HepG2 (cell line): ENCODE measurements around the gene ABCB4. TPM values are rescaled to one million over a fixed set of nuclear protein-coding genes. Genes with fewer than 3 reads are reported as not detected.

Experiments used
- ATAC-seq: fragments of 200-7000 bp; cut with Tn5 transposase; 3 replicates; pipeline ENCODE4 v1.9.1; 2020; ENCODE audit warnings: mild to moderate bottlenecking, moderate library complexity
- BruUV-seq: library from RNA; stranded (reverse); fragments of 400-500 nt; replicated peaks from 2 replicates; lab custom pipeline; 2021; lab: Mats Ljungman, UMichigan
- CTCF ChIA-PET: fragments of 300-600 bp; formaldehyde crosslinking; extraction: SDS; loops from one replicate; lab custom pipeline; 2021; ENCODE audit warnings: low total read pairs, inconsistent platforms, low intra/inter-chr PET ratio; lab: Yijun Ruan, JAX
- POLR2A ChIA-PET: fragments of 350-600 bp; sonication (Branson Sonifier 250); formaldehyde crosslinking; loops from one replicate; lab custom pipeline; 2020; ENCODE audit warnings: antibody characterized with exemption, inconsistent platforms; lab: Yijun Ruan, JAX
- DNase-seq: peaks from one replicate; pipeline ENCODE4 v3.0.0-alpha.2; 2015; ENCODE audit warnings: low spot score
- FAIRE-seq: peaks from 3 replicates; lab custom pipeline; 2011; peaks lifted over from hg19 to GRCh38; lab: Jason Lieb, UNC
- H2AFZ ChIP-seq: one replicate; pipeline ENCODE4 v1.6.1; 2011; ENCODE audit warnings: low read length, inconsistent platforms
- H3K27ac ChIP-seq: fragments of 300-600 bp; 3 replicates; pipeline ENCODE4 v1.8.0; 2011; ENCODE audit warnings: mixed run types, mild to moderate bottlenecking, mixed read lengths, low read length, inconsistent platforms; ENCODE audit not compliant: insufficient read depth; ENCODE audit errors: extremely low read length
- H3K27me3 ChIP-seq, 2 experiments: fragments of 200-600 bp in 1 of 2; 2 replicates in 1 of 2; 3 replicates in 1 of 2; pipeline versions ENCODE4 v1.6.0 to v1.8.0; 2011; ENCODE audit warnings: low read length in 2 of 2, mild to moderate bottlenecking in 2 of 2, moderate library complexity in 2 of 2, inconsistent platforms in 1 of 2; ENCODE audit not compliant: insufficient read depth in 2 of 2, control insufficient read depth in 1 of 2
- H3K36me3 ChIP-seq, 2 experiments: fragments of 200-600 bp in 1 of 2; replicated peaks in 1 of 2; 2 replicates in 1 of 2; 3 replicates in 1 of 2; pipeline versions ENCODE4 v1.5.1 to v1.8.0; 2011; ENCODE audit warnings: low read length in 2 of 2, inconsistent platforms in 1 of 2; ENCODE audit not compliant: insufficient read depth in 2 of 2, control insufficient read depth in 1 of 2
- H3K4me1 ChIP-seq: 2 replicates; pipeline ENCODE4 v1.5.1; 2012; ENCODE audit warnings: low read length, inconsistent platforms; ENCODE audit not compliant: insufficient read depth
- H3K4me2 ChIP-seq: 2 replicates; pipeline ENCODE4 v1.6.0; 2011; ENCODE audit warnings: low read depth, low read length, inconsistent platforms
- H3K4me3 ChIP-seq, 3 experiments: fragments of 200-600 bp in 1 of 3; sonication (generic), shearing (Covaris generic) in 1 of 3; replicated peaks in 1 of 3; 2 replicates each; pipeline ENCODE4 v1.5.1; 2011 to 2016; ENCODE audit warnings: low read length in 3 of 3, inconsistent platforms in 2 of 3, low read depth in 2 of 3, mild to moderate bottlenecking in 2 of 3, control low read depth in 1 of 3, mixed read lengths in 1 of 3; ENCODE audit not compliant: insufficient read depth in 1 of 3
- H3K79me2 ChIP-seq: one replicate; pipeline ENCODE4 v1.6.1; 2011; ENCODE audit warnings: low read length, inconsistent platforms; ENCODE audit not compliant: insufficient read depth
- H3K9ac ChIP-seq: 2 replicates; pipeline ENCODE4 v1.6.0; 2011; ENCODE audit warnings: mild to moderate bottlenecking, low read depth, low read length, inconsistent platforms; ENCODE audit not compliant: insufficient read depth
- H3K9me3 ChIP-seq: 2 replicates; pipeline ENCODE4 v1.5.1; 2012; ENCODE audit warnings: mild to moderate bottlenecking, low read length
- H4K20me1 ChIP-seq: 2 replicates; pipeline ENCODE4 v1.6.0; 2011; ENCODE audit warnings: inconsistent platforms, mild to moderate bottlenecking, low read length, moderate library complexity; ENCODE audit not compliant: insufficient read depth
- ATAD3A ChIP-seq: sonication (generic); formaldehyde crosslinking; IDR thresholded peaks from 2 replicates; pipeline ENCODE4 v1.4.0; 2020; ENCODE audit warnings: missing genetic modification reagents
- ATRX ChIP-seq: sonication (generic); formaldehyde crosslinking; IDR thresholded peaks from 2 replicates; pipeline ENCODE4 v1.4.0; 2020; ENCODE audit warnings: missing genetic modification reagents, borderline replicate concordance
- CBX2 ChIP-seq, 2 experiments: fragments of 200-600 bp in 1 of 2; sonication (generic); formaldehyde crosslinking in 1 of 2; IDR thresholded peaks; 2 replicates each; pipeline versions ENCODE4 v1.7.0 to v1.8.1; 2018 to 2022; ENCODE audit warnings: low read depth in 2 of 2, low read length in 1 of 2, mild to moderate bottlenecking in 1 of 2, missing genetic modification reagents in 1 of 2
- EEA1 ChIP-seq: sonication (generic); formaldehyde crosslinking; IDR thresholded peaks from 2 replicates; pipeline ENCODE4 v1.5.1; 2020; ENCODE audit warnings: mild to moderate bottlenecking, missing genetic modification reagents, borderline replicate concordance
- HDAC1 ChIP-seq: sonication (generic); formaldehyde crosslinking; IDR thresholded peaks from 2 replicates; pipeline ENCODE4 v1.5.1; 2020; ENCODE audit warnings: mild to moderate bottlenecking, missing genetic modification reagents
- JUND ChIP-seq: sonication (generic); formaldehyde crosslinking; IDR thresholded peaks from 2 replicates; pipeline ENCODE4 v1.8.0; 2022; ENCODE audit warnings: mild to moderate bottlenecking, missing genetic modification reagents
- KDM5A ChIP-seq: fragments of 200-600 bp; sonication (generic); IDR thresholded peaks from 2 replicates; pipeline ENCODE4 v1.7.0; 2018; ENCODE audit warnings: antibody characterized with exemption, mild to moderate bottlenecking, low read length, borderline replicate concordance
- MEIS1 ChIP-seq: sonication (generic); formaldehyde crosslinking; IDR thresholded peaks from 2 replicates; pipeline ENCODE4 v1.9.0; 2021; ENCODE audit warnings: mild to moderate bottlenecking, missing genetic modification reagents, moderate library complexity, borderline replicate concordance
- ZIK1 ChIP-seq: sonication (generic); formaldehyde crosslinking; IDR thresholded peaks from 2 replicates; pipeline ENCODE4 v1.5.0; 2020; ENCODE audit warnings: mild to moderate bottlenecking, low read depth, missing genetic modification reagents, borderline replicate concordance
- ZNF431 ChIP-seq: sonication (generic); formaldehyde crosslinking; IDR thresholded peaks from 2 replicates; pipeline ENCODE4 v1.9.0; 2022; ENCODE audit warnings: missing genetic modification reagents, low read depth, mild to moderate bottlenecking, borderline replicate concordance
- ZNF776 ChIP-seq: sonication (generic); formaldehyde crosslinking; IDR thresholded peaks from 2 replicates; pipeline ENCODE4 v1.4.0; 2020; ENCODE audit warnings: mild to moderate bottlenecking, missing genetic modification reagents
- WGBS: methylation state at CpG from one replicate; pipeline ENCODE4 v1.1.6; 2017; ENCODE audit warnings: low lambda C conversion rate; 5-methylcytosine and 5-hydroxymethylcytosine counted together
- in situ Hi-C: cut with HindIII; loops from 2 replicates; pipeline ENCODE4 v1.10.0; 2017; ENCODE audit warnings: low pct_unique_long_range_greater_than_20kb; ENCODE audit not compliant: extremely low pct_ligation_motif_present
- intact Hi-C: fragments of 100-400 bp; cut with micrococcal nuclease; formaldehyde crosslinking; loops from one replicate; pipeline ENCODE4 v1.10.0; 2022; ENCODE audit not compliant: unreplicated experiment
- polyA plus RNA-seq, 8 experiments: library from polyadenylated mRNA; depleted of rRNA in 3 of 8; stranded (reverse) in 7 of 8; unstranded in 1 of 8; fragments of >200 nt; fragmentation: Illumina TruSeq in 4 of 8; extraction: Trizol in 4 of 8; gene quantifications; 2 replicates each; pipeline versions ENCODE4 v1.2.1 to v1.2.3, GENCODE V29; 2011 to 2016; ENCODE audit warnings: low read depth in 4 of 8, missing spikeins in 1 of 8, mixed read lengths in 1 of 8; ENCODE audit not compliant: insufficient read depth in 1 of 8
- total RNA-seq, 5 experiments: library from RNA; depleted of rRNA; stranded (reverse); fragments of >200 nt; fragmentation: Illumina TruSeq; extraction: Trizol; gene quantifications; 2 replicates each; pipeline ENCODE4 v1.2.3, GENCODE V29; 2016; ENCODE audit warnings: low read depth in 1 of 5
- TF ChIP-seq, protein P1 (sequence below): sonication (generic); formaldehyde crosslinking; IDR thresholded peaks from 2 replicates; pipeline ENCODE4 v1.9.0; 2021; ENCODE audit warnings: missing genetic modification reagents, borderline replicate concordance
- TF ChIP-seq, protein P2 (sequence below): IDR thresholded peaks from 2 replicates; pipeline ENCODE4 v1.6.1; 2016; ENCODE audit warnings: missing biosample characterization, missing genetic modification reagents, low read depth
- TF ChIP-seq, protein P3 (sequence below): sonication (generic); formaldehyde crosslinking; IDR thresholded peaks from 2 replicates; pipeline ENCODE4 v1.4.0; 2020; ENCODE audit warnings: mild to moderate bottlenecking, missing genetic modification reagents

Gene ABCB4
- total and polyA plus RNA-seq, 2 of the 13 experiments (the other 11 are each of a cell fraction or from before 2014, with no cell fraction given): 18.0 to 32.4 TPM

DNA sequence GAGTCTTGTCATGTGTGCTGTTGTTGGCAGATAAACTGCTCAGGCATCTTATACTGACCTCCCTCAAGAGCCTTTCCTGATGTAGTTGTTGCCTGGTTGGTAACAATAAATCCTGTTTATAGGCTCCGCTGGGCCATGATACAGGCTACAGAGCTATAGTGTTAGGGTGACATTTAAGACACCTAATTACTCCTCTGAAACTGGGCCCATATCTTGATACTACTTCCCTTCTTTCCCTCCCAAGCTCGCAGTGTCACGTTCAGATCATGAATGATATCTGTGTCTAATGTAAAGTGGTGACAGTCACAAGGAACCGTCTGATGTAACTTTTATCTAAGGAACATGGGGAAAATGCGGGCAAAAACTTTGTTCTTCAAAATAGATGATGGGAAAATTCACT is 94.6 kb downstream of the ABCB4 start (continued):
- no peak for TF ChIP-seq ZNF776 (CRISPR knock-in tag)
- TF ChIP-seq MEIS1: no peak
- TF ChIP-seq, protein P1, sequence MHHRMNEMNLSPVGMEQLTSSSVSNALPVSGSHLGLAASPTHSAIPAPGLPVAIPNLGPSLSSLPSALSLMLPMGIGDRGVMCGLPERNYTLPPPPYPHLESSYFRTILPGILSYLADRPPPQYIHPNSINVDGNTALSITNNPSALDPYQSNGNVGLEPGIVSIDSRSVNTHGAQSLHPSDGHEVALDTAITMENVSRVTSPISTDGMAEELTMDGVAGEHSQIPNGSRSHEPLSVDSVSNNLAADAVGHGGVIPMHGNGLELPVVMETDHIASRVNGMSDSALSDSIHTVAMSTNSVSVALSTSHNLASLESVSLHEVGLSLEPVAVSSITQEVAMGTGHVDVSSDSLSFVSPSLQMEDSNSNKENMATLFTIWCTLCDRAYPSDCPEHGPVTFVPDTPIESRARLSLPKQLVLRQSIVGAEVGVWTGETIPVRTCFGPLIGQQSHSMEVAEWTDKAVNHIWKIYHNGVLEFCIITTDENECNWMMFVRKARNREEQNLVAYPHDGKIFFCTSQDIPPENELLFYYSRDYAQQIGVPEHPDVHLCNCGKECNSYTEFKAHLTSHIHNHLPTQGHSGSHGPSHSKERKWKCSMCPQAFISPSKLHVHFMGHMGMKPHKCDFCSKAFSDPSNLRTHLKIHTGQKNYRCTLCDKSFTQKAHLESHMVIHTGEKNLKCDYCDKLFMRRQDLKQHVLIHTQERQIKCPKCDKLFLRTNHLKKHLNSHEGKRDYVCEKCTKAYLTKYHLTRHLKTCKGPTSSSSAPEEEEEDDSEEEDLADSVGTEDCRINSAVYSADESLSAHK (CRISPR knock-in tag): no peak
- TF ChIP-seq ZNF431: no peak
- TF ChIP-seq, protein P2, sequence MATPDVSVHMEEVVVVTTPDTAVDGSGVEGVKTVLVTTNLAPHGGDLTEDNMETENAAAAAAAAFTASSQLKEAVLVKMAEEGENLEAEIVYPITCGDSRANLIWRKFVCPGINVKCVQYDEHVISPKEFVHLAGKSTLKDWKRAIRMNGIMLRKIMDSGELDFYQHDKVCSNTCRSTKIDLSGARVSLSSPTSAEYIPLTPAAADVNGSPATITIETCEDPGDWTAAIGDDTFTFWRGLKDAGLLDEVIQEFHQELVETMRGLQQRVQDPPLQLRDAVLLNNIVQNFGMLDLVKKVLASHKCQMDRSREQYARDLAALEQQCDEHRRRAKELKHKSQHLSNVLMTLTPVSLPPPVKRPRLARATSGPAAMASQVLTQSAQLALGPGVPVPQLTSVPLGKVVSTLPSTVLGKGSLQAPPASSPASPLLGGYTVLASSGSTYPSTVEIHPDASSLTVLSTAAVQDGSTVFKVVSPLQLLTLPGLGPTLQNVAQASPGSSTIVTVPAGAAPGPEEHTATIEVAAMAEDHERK: no peak
- TF ChIP-seq ATAD3A (CRISPR knock-in tag): no peak

DNA sequence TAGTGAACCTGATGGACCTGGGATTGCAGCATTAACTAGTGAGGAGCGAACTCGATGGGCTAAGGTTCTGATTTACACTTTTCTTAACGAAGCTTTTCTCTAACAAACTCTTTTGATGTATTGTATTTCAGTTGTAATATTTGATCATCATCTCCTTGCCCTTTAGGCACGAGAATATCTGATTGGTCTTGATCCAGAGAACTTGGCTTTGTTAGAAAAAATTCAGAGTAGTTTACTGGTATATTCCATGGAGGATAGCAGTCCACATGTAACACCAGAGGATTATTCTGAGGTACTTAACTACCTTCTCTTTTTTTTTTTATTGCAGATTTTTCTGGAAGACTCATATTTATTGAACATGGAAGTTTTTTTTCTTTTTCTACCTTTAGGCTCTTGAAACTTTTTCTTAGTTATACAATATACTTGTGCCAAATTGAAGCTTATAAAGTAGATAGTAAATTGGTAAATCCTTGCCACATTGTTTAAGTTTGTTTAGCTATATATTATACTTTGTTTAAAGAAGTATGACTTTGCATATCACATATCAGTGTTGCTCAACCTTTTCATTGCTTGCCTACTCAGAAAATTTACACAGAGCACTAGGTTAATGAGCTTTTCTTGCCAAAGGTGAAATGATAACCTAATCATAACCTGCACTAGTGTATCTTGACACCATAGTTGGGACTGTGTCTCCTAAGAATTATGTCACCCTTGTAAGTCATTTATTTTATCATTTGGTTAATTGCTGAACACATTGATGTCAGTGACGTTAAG is 99.6 kb downstream of the ABCB4 start:
- 0 out of 5 replicates have a peak, but pooled peaks cover 0 to 8% of the 10 kb centered on the region in 2 experiments for H3K36me3 ChIP-seq
- intact Hi-C loops: no loop called here
- no peak overlapping the region for H2AFZ ChIP-seq
- no peaks in the 10 kb centered on the region for H4K20me1 ChIP-seq
- no peaks in the 10 kb centered on the region for H3K27me3 ChIP-seq
- H3K9me3 ChIP-seq: no peaks in the 10 kb centered on the region
- H3K4me3 ChIP-seq: no peak overlapping the region
- CTCF ChIA-PET: no interaction called here
- 90% methylated on average over 5 of the region's 5 CpGs for WGBS
- no peak overlapping the region for H3K4me2 ChIP-seq
- ATAC-seq (no peak), FAIRE-seq (no peak), DNase-seq (no peak)
- H3K4me1 ChIP-seq: peaks cover under 1% of the 10 kb centered on the region; the same call in 1 of the 2 replicates
- no peak overlapping the region for H3K9ac ChIP-seq
- no TSS peak for BruUV-seq
- H3K79me2 ChIP-seq: no peaks in the 10 kb centered on the region
- in situ Hi-C loops: no loop called here
- POLR2A ChIA-PET: no interaction called here
- no peak overlapping the region for H3K27ac ChIP-seq
- TF ChIP-seq JUND (no peak), KDM5A (no peak), ZIK1 (CRISPR knock-in tag) (no peak), HDAC1 (CRISPR knock-in tag) (no peak), EEA1 (CRISPR knock-in tag) (no peak), CBX2 (IDR thresholded peaks at IDR 0.05; ENCODE audit: low read depth, low read length) (no peak), CBX2 (CRISPR knock-in tag; IDR thresholded peaks at IDR 0.05; ENCODE audit: low read depth) (no peak), ATRX (CRISPR knock-in tag) (no peak)
- TF ChIP-seq, protein P3, sequence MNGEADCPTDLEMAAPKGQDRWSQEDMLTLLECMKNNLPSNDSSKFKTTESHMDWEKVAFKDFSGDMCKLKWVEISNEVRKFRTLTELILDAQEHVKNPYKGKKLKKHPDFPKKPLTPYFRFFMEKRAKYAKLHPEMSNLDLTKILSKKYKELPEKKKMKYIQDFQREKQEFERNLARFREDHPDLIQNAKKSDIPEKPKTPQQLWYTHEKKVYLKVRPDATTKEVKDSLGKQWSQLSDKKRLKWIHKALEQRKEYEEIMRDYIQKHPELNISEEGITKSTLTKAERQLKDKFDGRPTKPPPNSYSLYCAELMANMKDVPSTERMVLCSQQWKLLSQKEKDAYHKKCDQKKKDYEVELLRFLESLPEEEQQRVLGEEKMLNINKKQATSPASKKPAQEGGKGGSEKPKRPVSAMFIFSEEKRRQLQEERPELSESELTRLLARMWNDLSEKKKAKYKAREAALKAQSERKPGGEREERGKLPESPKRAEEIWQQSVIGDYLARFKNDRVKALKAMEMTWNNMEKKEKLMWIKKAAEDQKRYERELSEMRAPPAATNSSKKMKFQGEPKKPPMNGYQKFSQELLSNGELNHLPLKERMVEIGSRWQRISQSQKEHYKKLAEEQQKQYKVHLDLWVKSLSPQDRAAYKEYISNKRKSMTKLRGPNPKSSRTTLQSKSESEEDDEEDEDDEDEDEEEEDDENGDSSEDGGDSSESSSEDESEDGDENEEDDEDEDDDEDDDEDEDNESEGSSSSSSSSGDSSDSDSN (CRISPR knock-in tag): no peak
